Measurements from ENCODE around the gene KCNB1. TPM values are rescaled to one million over a fixed set of nuclear protein-coding genes. Genes with fewer than 3 reads are reported as not detected.

KCNB1 gene
- total RNA-seq, 2 donors from 2014 or later = 2.8 to 16.1 TPM

- H3K9me3 ChIP-seq = no peaks in the 10 kb centered on the region
- no peak overlapping the region for H3K27ac ChIP-seq
- no peaks in the 10 kb centered on the region for H3K36me3 ChIP-seq
- peaks cover 2% of the 10 kb centered on the region for H3K4me1 ChIP-seq (replicated peaks)
- H3K27me3 ChIP-seq (replicated peaks; ENCODE audit: insufficient read depth) = no peaks in the 10 kb centered on the region
- no peak for DNase-seq (ENCODE audit: low spot score)
- 95% methylated on average over 4 of the region's 4 CpGs for WGBS
- H3K4me3 ChIP-seq = no peak overlapping the region
- intact Hi-C loops (cut with DNase I) = no loop called here
- TF ChIP-seq POLR2AphosphoS5 (IDR thresholded peaks at IDR 0.05) (no peak), POLR2A (IDR thresholded peaks at IDR 0.05) (no peak), CTCF (IDR thresholded peaks at IDR 0.05) (no peak)
Measured at GRCh38 chr20:49354673-49355072, 127.8 kb downstream of the KCNB1 start.

GRCh38 chr20:49353348-49353747 lies 129.1 kb downstream of the KCNB1 start:
- no peaks in the 10 kb centered on the region for H3K27me3 ChIP-seq (replicated peaks; ENCODE audit: insufficient read depth)
- H3K4me3 ChIP-seq = no peak overlapping the region
- 26% methylated on average over 4 of the region's 4 CpGs for WGBS
- peak; percentile 28 for DNase-seq (ENCODE audit: low spot score)
- peaks cover 2% of the 10 kb centered on the region for H3K4me1 ChIP-seq (replicated peaks)
- intact Hi-C loops (cut with DNase I) = no loop called here
- no peak overlapping the region for H3K27ac ChIP-seq
- H3K36me3 ChIP-seq = no peaks in the 10 kb centered on the region
- TF ChIP-seq POLR2AphosphoS5 (IDR thresholded peaks at IDR 0.05) (peak; percentile 7), CTCF (IDR thresholded peaks at IDR 0.05) (no peak)
- H3K9me3 ChIP-seq = no peaks in the 10 kb centered on the region

- no peak overlapping the region for H3K27ac ChIP-seq
- TF ChIP-seq CTCF (IDR thresholded peaks at IDR 0.05) = no peak
- no peak for TF ChIP-seq POLR2A (IDR thresholded peaks at IDR 0.05)
- no peak for TF ChIP-seq POLR2AphosphoS5 (IDR thresholded peaks at IDR 0.05)
Measured at GRCh38 chr20:49352751-49353150, 129.7 kb downstream of the KCNB1 start.

GRCh38 chr20:49351775-49352174 lies 130.7 kb downstream of the KCNB1 start:
- TF ChIP-seq CTCF (IDR thresholded peaks at IDR 0.05) (no peak), POLR2A (IDR thresholded peaks at IDR 0.05) (no peak), POLR2AphosphoS5 (IDR thresholded peaks at IDR 0.05) (no peak)
- no peak overlapping the region for H3K4me3 ChIP-seq
- H3K36me3 ChIP-seq = no peaks in the 10 kb centered on the region
- no peaks in the 10 kb centered on the region for H3K27me3 ChIP-seq (replicated peaks; ENCODE audit: insufficient read depth)
- H3K27ac ChIP-seq = peak overlapping the region; percentile 14 to 53
- H3K4me1 ChIP-seq (replicated peaks) = peaks cover 2% of the 10 kb centered on the region
- intact Hi-C loops (cut with DNase I) = no loop called here
- DNase-seq (ENCODE audit: low spot score) = no peak
- no peaks in the 10 kb centered on the region for H3K9me3 ChIP-seq
- WGBS = 84% methylated on average over 4 of the region's 4 CpGs

More at GRCh38 chr20:49352751-49353150, 129.7 kb downstream of the KCNB1 start:
- no peak for DNase-seq (ENCODE audit: low spot score)
- H3K4me3 ChIP-seq = no peak overlapping the region
- WGBS = 34% methylated on average over 4 of the region's 4 CpGs
- intact Hi-C loops (cut with DNase I) = no loop called here
- peaks cover 2% of the 10 kb centered on the region for H3K4me1 ChIP-seq (replicated peaks)
- no peaks in the 10 kb centered on the region for H3K36me3 ChIP-seq
- no peaks in the 10 kb centered on the region for H3K9me3 ChIP-seq
- no peaks in the 10 kb centered on the region for H3K27me3 ChIP-seq (replicated peaks; ENCODE audit: insufficient read depth)

- H3K27me3 ChIP-seq (replicated peaks; ENCODE audit: insufficient read depth) = no peaks in the 10 kb centered on the region
- H3K4me3 ChIP-seq = no peak overlapping the region
- intact Hi-C loops (cut with DNase I) = no loop called here
- no peaks in the 10 kb centered on the region for H3K36me3 ChIP-seq
- H3K27ac ChIP-seq = peak overlapping the region; percentile 47 to 66
- H3K4me1 ChIP-seq (replicated peaks) = peaks cover 2% of the 10 kb centered on the region
- H3K9me3 ChIP-seq = no peaks in the 10 kb centered on the region
- WGBS = 60% methylated on average over 3 of the region's 3 CpGs
- DNase-seq (ENCODE audit: low spot score) = no peak
- TF ChIP-seq CTCF (IDR thresholded peaks at IDR 0.05) = no peak
- peak; percentile 74 for TF ChIP-seq POLR2AphosphoS5 (IDR thresholded peaks at IDR 0.05)
- no peak for TF ChIP-seq POLR2A (IDR thresholded peaks at IDR 0.05)
Measured at GRCh38 chr20:49349694-49350252, 132.7 kb downstream of the KCNB1 start.

Measured in prostate gland (tissue), 2 donors.